ENCODE results near the gene DDX24. TPM values are rescaled to one million over a fixed set of nuclear protein-coding genes. Genes with fewer than 3 reads are reported as not detected.

DDX24 gene
- total and polyA plus RNA-seq, 2 donors (not counting 1 experiment from before 2014, with no cell fraction given): 143 to 192 TPM

- Histone ChIP-seq H3K79me2 (ENCODE audit: control insufficient read depth, insufficient read depth, low read length) (no peaks in the 10 kb centered on the region), H3K9me3 (ENCODE audit: control insufficient read depth, insufficient read depth, low read depth, low read length) (no peaks in the 10 kb centered on the region), H3K4me1 (ENCODE audit: control insufficient read depth, extremely low read depth, insufficient read depth, low read length) (no peaks in the 10 kb centered on the region), H4K20me1 (ENCODE audit: control insufficient read depth, extremely low read depth, insufficient read depth, low read length) (no peaks in the 10 kb centered on the region), H3K9ac (ENCODE audit: insufficient read depth, low read length) (no peak overlapping the region), H3K36me3 (ENCODE audit: control insufficient read depth, insufficient read depth, low read length) (no peaks in the 10 kb centered on the region), H3K4me3 (replicated peaks in 1 of 4; ENCODE audit: control extremely low read depth in 1 of 4, insufficient read depth in 1 of 4, low read depth in 3 of 4, low read length in 4 of 4) (no peak overlapping the region), H3K27me3 (ENCODE audit: control insufficient read depth, insufficient read depth, low read length) (no peaks in the 10 kb centered on the region), H3K4me2 (ENCODE audit: extremely low read depth, insufficient read depth, low read length) (no peak overlapping the region), H2AFZ (ENCODE audit: low read length) (no peak overlapping the region), H3K27ac (ENCODE audit: insufficient read depth, low read length) (no peak overlapping the region)
- TF ChIP-seq CTCF (conservative IDR thresholded peaks at IDR 0.05 in 1 of 2, IDR thresholded peaks at IDR 0.05 in 1 of 2; ENCODE audit: low read depth in 1 of 2, low read length in 2 of 2): no peak
- no peak for TF ChIP-seq EZH2 (IDR thresholded peaks at IDR 0.05; ENCODE audit: low read length, missing control alignments)
- no peak for DNase-seq (ENCODE audit: low read depth in 2 of 2)
Measured at GRCh38 chr14:94010625-94011024, 70.4 kb downstream of the DDX24 start.

GRCh38 chr14:94009767-94010166, 71.2 kb downstream of the DDX24 start:
- DNase-seq (ENCODE audit: low read depth in 2 of 2): peak; percentile 10 to 87
- Histone ChIP-seq H3K36me3 (ENCODE audit: control insufficient read depth, insufficient read depth, low read length) (no peaks in the 10 kb centered on the region), H3K27me3 (ENCODE audit: control insufficient read depth, insufficient read depth, low read length) (peaks cover 3% of the 10 kb centered on the region), H2AFZ (ENCODE audit: low read length) (no peak overlapping the region), H3K4me1 (ENCODE audit: control insufficient read depth, extremely low read depth, insufficient read depth, low read length) (no peaks in the 10 kb centered on the region), H3K79me2 (ENCODE audit: control insufficient read depth, insufficient read depth, low read length) (no peaks in the 10 kb centered on the region), H3K9me3 (ENCODE audit: control insufficient read depth, insufficient read depth, low read depth, low read length) (no peaks in the 10 kb centered on the region), H3K4me3 (replicated peaks in 1 of 4; ENCODE audit: control extremely low read depth in 1 of 4, insufficient read depth in 1 of 4, low read depth in 3 of 4, low read length in 4 of 4) (no peak overlapping the region), H3K27ac (ENCODE audit: insufficient read depth, low read length) (no peak overlapping the region), H4K20me1 (ENCODE audit: control insufficient read depth, extremely low read depth, insufficient read depth, low read length) (no peaks in the 10 kb centered on the region), H3K9ac (ENCODE audit: insufficient read depth, low read length) (no peak overlapping the region), H3K4me2 (ENCODE audit: extremely low read depth, insufficient read depth, low read length) (no peak overlapping the region)
- no peak for TF ChIP-seq CTCF (conservative IDR thresholded peaks at IDR 0.05 in 1 of 2, IDR thresholded peaks at IDR 0.05 in 1 of 2; ENCODE audit: low read depth in 1 of 2, low read length in 2 of 2)
- TF ChIP-seq EZH2 (IDR thresholded peaks at IDR 0.05; ENCODE audit: low read length, missing control alignments): no peak

GRCh38 chr14:94008234-94008633, 72.8 kb downstream of the DDX24 start:
- Histone ChIP-seq H3K4me3 (replicated peaks in 1 of 4; ENCODE audit: control extremely low read depth in 1 of 4, insufficient read depth in 1 of 4, low read depth in 3 of 4, low read length in 4 of 4) (no peak overlapping the region), H3K9ac (ENCODE audit: insufficient read depth, low read length) (no peak overlapping the region), H3K4me2 (ENCODE audit: extremely low read depth, insufficient read depth, low read length) (no peak overlapping the region), H3K27me3 (ENCODE audit: control insufficient read depth, insufficient read depth, low read length) (peaks cover 7% of the 10 kb centered on the region), H4K20me1 (ENCODE audit: control insufficient read depth, extremely low read depth, insufficient read depth, low read length) (no peaks in the 10 kb centered on the region), H3K27ac (ENCODE audit: insufficient read depth, low read length) (no peak overlapping the region), H3K4me1 (ENCODE audit: control insufficient read depth, extremely low read depth, insufficient read depth, low read length) (no peaks in the 10 kb centered on the region), H3K9me3 (ENCODE audit: control insufficient read depth, insufficient read depth, low read depth, low read length) (no peaks in the 10 kb centered on the region), H2AFZ (ENCODE audit: low read length) (no peak overlapping the region), H3K36me3 (ENCODE audit: control insufficient read depth, insufficient read depth, low read length) (no peaks in the 10 kb centered on the region), H3K79me2 (ENCODE audit: control insufficient read depth, insufficient read depth, low read length) (no peaks in the 10 kb centered on the region)
- DNase-seq (ENCODE audit: low read depth in 2 of 2): no peak
- TF ChIP-seq CTCF (conservative IDR thresholded peaks at IDR 0.05 in 1 of 2, IDR thresholded peaks at IDR 0.05 in 1 of 2; ENCODE audit: low read depth in 1 of 2, low read length in 2 of 2) (no peak), EZH2 (IDR thresholded peaks at IDR 0.05; ENCODE audit: low read length, missing control alignments) (no peak)

Data from fibroblast of lung (primary cell).